HG03095 (cell line): ENCODE results near the gene TMSB15B.
"Not testable (repeated sequence)": the region's sequence is repeated elsewhere in the genome, so short reads cannot be mapped to it uniquely, and the experiment has no call there.

Source experiments
- ATAC-seq: cut with Tn5 transposase; IDR thresholded peaks from one replicate; pipeline ENCODE4 v1.9.1; 2021; ENCODE audit warnings: moderate library complexity; ENCODE audit not compliant: unreplicated experiment

The TMSB15B gene

GRCh38 chrX:103962411-103963278, at the start of gene TMSB15B:
TSS of gene TMSB15B (plus strand) at chrX:103962627.
- peak; percentile 97 for ATAC-seq

- ATAC-seq, result no peak
These were observed 48.9 kb upstream of the TMSB15B start for GRCh38 chrX:103913356-103914020.

DNA sequence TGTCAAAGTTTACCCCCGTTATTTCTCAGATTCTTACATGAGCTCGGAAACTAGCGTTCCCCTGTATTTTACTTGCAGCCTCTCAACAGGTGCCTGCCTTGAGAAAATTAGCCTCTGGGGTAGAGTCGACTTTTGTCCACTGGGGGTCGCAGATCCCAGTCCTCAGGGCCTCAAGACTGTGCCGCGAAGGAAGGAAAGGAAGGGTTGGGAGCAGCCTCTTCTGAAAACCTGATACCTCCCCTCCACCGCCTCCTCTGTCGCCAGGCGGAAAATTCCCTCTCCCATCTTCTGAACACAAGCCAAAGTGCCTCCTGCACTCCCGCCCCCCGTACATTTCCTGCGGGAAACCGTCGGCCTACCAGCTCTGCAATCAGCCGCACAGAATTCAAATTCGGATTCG, 44.4 kb upstream of the TMSB15B start:
- peak; percentile 33 for ATAC-seq

DNA sequence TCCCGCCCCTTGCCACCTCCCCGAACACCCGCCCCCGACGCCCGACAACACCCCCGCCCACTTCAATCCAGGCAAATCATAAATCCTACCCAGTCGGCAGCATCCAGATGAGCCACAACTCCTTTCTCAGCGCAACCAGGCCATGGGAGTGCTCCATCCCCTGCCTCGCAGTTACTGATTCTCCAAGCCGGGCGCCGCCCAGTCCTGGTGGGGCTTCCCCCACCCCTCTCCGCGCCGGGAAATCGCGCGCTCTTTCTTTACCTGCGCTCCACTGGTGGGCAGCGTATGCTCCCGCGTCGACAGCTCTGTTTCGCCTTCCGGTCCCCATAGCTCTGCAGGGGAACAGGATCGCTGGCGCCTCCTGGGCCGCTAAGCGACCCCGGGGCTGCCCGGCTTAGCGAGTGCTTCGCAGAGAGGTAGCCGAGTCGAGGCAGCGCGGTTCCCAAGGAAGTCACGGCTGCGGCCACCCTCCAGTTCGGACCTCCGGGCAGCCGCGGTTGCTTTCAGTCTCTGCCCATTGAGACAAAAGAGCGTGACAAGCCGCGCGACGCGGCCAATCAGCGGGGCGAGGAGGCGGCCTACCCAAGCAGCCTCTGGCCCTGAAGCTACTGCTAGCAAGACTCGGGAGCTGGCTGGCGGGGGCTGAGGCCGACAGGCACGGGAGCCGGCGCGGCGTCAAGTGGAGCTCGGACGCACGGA, 43.7 kb upstream of the TMSB15B start:
- peak; percentile 63 for ATAC-seq

DNA sequence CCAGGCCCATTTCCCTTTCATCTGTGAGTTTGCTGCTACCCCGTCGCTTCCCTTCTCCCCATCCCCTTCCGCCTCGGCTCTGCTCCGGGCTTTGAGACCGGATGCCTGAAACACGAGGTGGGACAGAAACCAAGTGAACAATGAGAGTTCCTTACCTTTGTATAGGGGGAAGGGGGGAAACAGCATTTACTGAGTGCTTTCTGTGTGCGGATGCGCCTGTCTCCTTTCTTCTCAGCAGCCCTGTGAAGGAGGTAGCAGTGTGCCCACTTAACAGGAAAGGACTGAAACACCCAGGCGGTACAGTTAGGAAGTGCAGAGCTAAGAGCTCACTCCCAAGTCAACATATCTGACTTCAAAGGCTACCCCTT, 43.2 kb upstream of the TMSB15B start:
- peak; percentile 35 for ATAC-seq

- peak; percentile 41 for ATAC-seq
These were observed 41.9 kb upstream of the TMSB15B start for GRCh38 chrX:103920515-103920914.

GRCh38 chrX:103927030-103927429, 35.4 kb upstream of the TMSB15B start:
- ATAC-seq, result peak; percentile 59

DNA sequence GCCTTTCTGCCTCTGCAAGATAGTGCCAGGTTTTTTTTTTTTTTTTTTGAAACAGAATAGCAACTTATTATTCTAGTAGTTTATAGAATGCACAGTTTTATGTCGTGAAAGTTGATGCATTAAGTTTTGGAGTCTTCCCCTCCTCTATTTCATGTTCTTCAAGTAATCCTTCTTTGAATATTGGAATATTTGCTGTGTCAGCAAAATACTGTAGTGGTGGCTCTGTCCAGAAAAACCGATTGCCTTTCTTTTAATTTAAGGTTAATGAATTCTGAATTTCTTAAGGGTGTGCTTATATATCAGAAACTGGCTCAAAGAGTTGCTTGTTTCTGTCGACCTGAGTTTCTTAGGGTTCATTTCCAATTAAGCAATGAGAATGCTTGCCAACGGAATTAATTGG, 34.8 kb upstream of the TMSB15B start:
- no peak for ATAC-seq

- peak; percentile 81 for ATAC-seq
These were observed 30.3 kb upstream of the TMSB15B start for GRCh38 chrX:103932133-103932532.

- not testable (repeated sequence) for ATAC-seq
These were observed 22.2 kb upstream of the TMSB15B start for GRCh38 chrX:103940257-103940656.

- no peak for ATAC-seq
These were observed 21.0 kb upstream of the TMSB15B start for GRCh38 chrX:103941201-103941975.

GRCh38 chrX:103949506-103949905, 12.9 kb upstream of the TMSB15B start:
- no peak for ATAC-seq

GRCh38 chrX:103953353-103953752, 9.1 kb upstream of the TMSB15B start:
- no peak for ATAC-seq

DNA sequence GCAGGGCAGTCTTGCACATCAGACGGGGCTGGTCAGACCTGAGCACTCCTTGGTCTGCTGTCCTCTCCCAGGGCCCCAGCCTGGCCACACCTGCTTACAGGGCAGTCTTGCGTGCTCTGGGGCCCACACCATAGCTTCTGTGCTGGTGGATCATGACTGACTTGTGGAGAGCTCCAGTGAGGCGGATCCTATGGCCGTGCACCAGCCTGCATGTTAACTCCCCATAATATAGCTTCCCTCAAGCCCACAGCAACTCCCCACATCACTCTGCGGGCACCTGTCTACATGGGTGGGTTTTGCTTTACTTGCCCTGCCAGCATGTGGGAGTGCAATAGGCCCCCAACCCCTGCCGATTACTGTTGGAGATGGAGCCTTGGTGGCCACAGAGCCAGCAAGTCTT, 8.2 kb upstream of the TMSB15B start:
- ATAC-seq, result no peak

DNA sequence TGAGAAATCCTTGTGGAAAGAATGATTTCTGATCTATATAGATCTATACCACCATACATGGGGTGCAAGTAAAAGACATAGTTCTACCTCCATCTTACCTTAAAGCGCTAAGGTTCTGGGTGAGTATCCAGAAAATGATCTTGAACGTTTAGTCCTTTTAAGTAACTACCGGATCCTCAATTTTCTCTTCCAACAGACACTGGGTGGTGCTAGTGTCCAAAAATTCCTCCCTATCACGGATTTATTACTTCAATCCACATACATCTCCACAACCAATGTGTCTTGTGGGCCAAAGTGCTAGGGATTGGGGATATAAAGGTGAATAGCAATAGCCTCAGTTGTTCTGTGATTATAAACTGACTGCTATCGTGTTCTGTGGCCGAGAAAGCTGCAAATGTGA, 1.8 kb upstream of the TMSB15B start:
- not testable (repeated sequence) for ATAC-seq

- not testable (repeated sequence) for ATAC-seq
These were observed 21.1 kb downstream of the TMSB15B start for GRCh38 chrX:103983508-103983907.

DNA sequence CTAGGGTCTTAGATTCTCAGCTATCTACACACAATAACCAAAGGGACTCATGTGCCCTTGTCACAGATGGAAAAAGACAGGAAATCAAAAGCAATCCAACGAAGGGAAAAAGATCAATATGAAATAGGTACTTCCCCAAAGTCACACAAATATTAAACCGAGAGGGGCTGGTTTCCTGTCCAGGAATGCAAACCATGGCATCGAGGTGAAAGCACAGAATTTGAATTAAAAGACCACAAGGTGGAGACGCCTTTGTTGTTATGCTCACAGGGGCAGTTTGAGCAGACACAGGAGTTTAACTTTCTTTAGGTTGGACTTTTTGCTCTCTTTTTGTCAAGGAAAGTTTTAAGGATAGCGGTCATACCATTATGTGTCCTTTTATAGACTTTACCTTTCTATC, 36.8 kb downstream of the TMSB15B start:
- ATAC-seq, result peak; percentile 84

- no peak for ATAC-seq
These were observed 46.4 kb downstream of the TMSB15B start for GRCh38 chrX:104008831-104009230.

- no peak for ATAC-seq
These were observed 50.7 kb downstream of the TMSB15B start for GRCh38 chrX:104013158-104013557.

GRCh38 chrX:104013606-104014005, 51.2 kb downstream of the TMSB15B start, which contains the start of gene H2BW1:
TSS of gene H2BW1 (minus strand) at chrX:104013708. CDS start at chrX:104013576, 132 bp downstream.
- ATAC-seq, result no peak

- not testable (repeated sequence) for ATAC-seq
These were observed 53.1 kb downstream of the TMSB15B start for GRCh38 chrX:104015576-104015975.
